Measurements from ENCODE around the gene ALKAL2. TPM values are rescaled to one million over a fixed set of nuclear protein-coding genes. Genes with fewer than 3 reads are reported as not detected.

ALKAL2 gene
- total and polyA plus RNA-seq, 11 donors = 0.25 to 9.0 (median 1.2) TPM

GRCh38 chr2:289362-290089 lies 1.6 kb upstream of the ALKAL2 start:
- 0 to 1% (median 0%) methylated on average over 35 to 60 of the region's 60 CpGs for WGBS, 4 donors

GRCh38 chr2:288758-289361 lies 969 bp upstream of the ALKAL2 start:
- Histone ChIP-seq H3K27ac (no peak overlapping the region), H3K4me3 (peak overlapping the region in 10 of 12 donors; percentile 29 to 65 (median 53)), H3K27me3 (peaks cover 0 to 57% (median 17%) of the 10 kb centered on the region in 9 donors), H3K36me3 (no peaks in the 10 kb centered on the region), H3K9me3 (no peaks in the 10 kb centered on the region), H3K4me1 (peaks cover 8 to 41% (median 19%) of the 10 kb centered on the region in 12 donors)
- ATAC-seq (no peak), DNase-seq (no peak)
- no peak for TF ChIP-seq CTCF (IDR thresholded peaks at IDR 0.05)
- no peak for TF ChIP-seq POLR2A (IDR thresholded peaks at IDR 0.05)
- intact Hi-C loops (cut with DNase I) = loop anchor here in 5 of 10 donors (5.0 kb wide), 2 partner anchors 42 to 117 kb away; no protein-coding TSS in a partner anchor
- WGBS, 4 donors = 2 to 7% (median 4%) methylated on average over 29 to 42 of the region's 42 CpGs

More at GRCh38 chr2:289362-290089, 1.6 kb upstream of the ALKAL2 start:
- TF ChIP-seq CTCF (IDR thresholded peaks at IDR 0.05) = no peak
- TF ChIP-seq POLR2A (IDR thresholded peaks at IDR 0.05) = no peak
- Histone ChIP-seq H3K9me3 (no peaks in the 10 kb centered on the region), H3K27ac (no peak overlapping the region), H3K36me3 (no peaks in the 10 kb centered on the region), H3K4me1 (peaks cover 8 to 41% (median 19%) of the 10 kb centered on the region in 12 donors), H3K27me3 (peaks cover 0 to 57% (median 17%) of the 10 kb centered on the region in 9 donors), H3K4me3 (peak overlapping the region; percentile 8 to 65 (median 50))
- DNase-seq (peak in 1 of 5 donors; percentile 9), ATAC-seq (peak; percentile 33 to 52 (median 42))
- intact Hi-C loops (cut with DNase I) = loop anchor here in 9 of 10 donors (1.0 to 10.0 kb wide), 6 partner anchors 42 to 117 kb away; no protein-coding TSS in a partner anchor

- WGBS, 4 donors = 0 to 3% (median 1%) methylated on average over 23 to 46 of the region's 46 CpGs
- Histone ChIP-seq H3K36me3 (peaks cover 0 to 5% (median 2%) of the 10 kb centered on the region in 9 donors), H3K27ac (no peak overlapping the region), H3K4me1 (peaks cover 8 to 41% (median 19%) of the 10 kb centered on the region in 12 donors), H3K27me3 (peaks cover 0 to 53% (median 17%) of the 10 kb centered on the region in 9 donors), H3K4me3 (peak overlapping the region; percentile 24 to 57 (median 50)), H3K9me3 (no peaks in the 10 kb centered on the region)
- ATAC-seq (peak in 3 of 4 donors; percentile 48 to 62 (median 57)), DNase-seq (peak in 1 of 5 donors; percentile 28)
- intact Hi-C loops (cut with DNase I) = loop anchor here in 5 of 10 donors (5.0 kb wide), 2 partner anchors 40 to 115 kb away; no protein-coding TSS in a partner anchor
- TF ChIP-seq CTCF (IDR thresholded peaks at IDR 0.05) (no peak), POLR2A (IDR thresholded peaks at IDR 0.05) (no peak)
These were observed 413 bp downstream of the ALKAL2 start for GRCh38 chr2:287471-287885.
